ENCODE measurements around the gene CRYBB3.

DNA sequence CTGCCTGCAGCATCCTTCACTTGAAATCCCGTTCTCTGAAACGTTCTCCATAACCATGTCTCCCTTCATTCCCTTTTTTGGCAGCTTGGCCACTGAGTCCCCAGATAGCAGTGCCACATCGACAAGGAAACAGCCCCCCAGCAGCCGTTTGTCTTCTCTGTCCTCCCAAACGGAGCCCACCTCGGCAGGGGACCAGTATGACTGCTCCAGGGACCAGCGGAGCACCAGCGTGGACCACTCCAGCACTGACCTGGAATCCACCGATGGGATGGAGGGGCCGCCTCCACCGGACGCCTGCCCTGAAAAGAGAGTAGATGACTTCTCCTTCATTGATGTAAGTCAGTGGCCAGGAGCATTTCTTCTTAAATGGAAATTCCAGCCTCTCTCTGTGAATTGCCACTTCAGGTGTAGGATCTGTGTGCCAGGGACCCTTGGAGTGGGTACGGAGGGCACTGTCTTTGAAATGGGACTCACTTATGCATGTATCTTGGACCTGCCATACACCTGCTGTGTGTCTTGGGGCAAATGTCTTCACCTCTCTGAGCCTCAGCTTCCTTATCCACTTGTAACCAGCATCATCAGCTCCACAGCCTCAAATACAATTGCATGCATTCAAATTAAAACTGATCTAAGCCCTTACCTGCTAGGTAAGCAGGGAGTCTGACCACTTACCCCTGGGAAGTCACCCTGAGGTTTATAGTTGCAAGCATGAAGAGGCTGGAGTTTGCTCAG is 25.3 kb upstream of the CRYBB3 start:
- TF ChIP-seq, protein P1, sequence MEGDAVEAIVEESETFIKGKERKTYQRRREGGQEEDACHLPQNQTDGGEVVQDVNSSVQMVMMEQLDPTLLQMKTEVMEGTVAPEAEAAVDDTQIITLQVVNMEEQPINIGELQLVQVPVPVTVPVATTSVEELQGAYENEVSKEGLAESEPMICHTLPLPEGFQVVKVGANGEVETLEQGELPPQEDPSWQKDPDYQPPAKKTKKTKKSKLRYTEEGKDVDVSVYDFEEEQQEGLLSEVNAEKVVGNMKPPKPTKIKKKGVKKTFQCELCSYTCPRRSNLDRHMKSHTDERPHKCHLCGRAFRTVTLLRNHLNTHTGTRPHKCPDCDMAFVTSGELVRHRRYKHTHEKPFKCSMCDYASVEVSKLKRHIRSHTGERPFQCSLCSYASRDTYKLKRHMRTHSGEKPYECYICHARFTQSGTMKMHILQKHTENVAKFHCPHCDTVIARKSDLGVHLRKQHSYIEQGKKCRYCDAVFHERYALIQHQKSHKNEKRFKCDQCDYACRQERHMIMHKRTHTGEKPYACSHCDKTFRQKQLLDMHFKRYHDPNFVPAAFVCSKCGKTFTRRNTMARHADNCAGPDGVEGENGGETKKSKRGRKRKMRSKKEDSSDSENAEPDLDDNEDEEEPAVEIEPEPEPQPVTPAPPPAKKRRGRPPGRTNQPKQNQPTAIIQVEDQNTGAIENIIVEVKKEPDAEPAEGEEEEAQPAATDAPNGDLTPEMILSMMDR (IDR thresholded peaks at IDR 0.05): no peak
- TF ChIP-seq POLR2A (IDR thresholded peaks at IDR 0.05): no peak

All from uterus (tissue), 2 donors.